PFSK-1 (cell line): Measurements from ENCODE around the gene GRID1.

Source experiments
- FOXP2 ChIP-seq: optimal IDR thresholded peaks from 2 replicates; pipeline ENCODE3; 2011; ENCODE audit warnings: borderline replicate concordance, control low read depth, inconsistent platforms; ENCODE audit not compliant: insufficient read depth; ENCODE audit errors: extremely low read length, extremely low read depth
- POLR2AphosphoS5 ChIP-seq: IDR thresholded peaks from 2 replicates; pipeline ENCODE4 v1.6.1; 2012; ENCODE audit warnings: low read depth, mild to moderate bottlenecking, control low read depth, low read length, moderate library complexity
- SIN3A ChIP-seq: IDR thresholded peaks from 2 replicates; pipeline ENCODE4 v1.6.1; 2012; ENCODE audit warnings: mild to moderate bottlenecking, low read length, moderate library complexity, borderline replicate concordance; ENCODE audit not compliant: insufficient read depth
- TAF1 ChIP-seq: IDR thresholded peaks from 2 replicates; pipeline ENCODE4 v1.6.1; 2012; ENCODE audit warnings: low read length, control low read depth, borderline replicate concordance; ENCODE audit not compliant: insufficient read depth
- TF ChIP-seq, protein P1 (sequence below), 2 experiments: IDR thresholded peaks; 2 replicates each; pipeline versions ENCODE4 v1.6.1 to v1.8.0; 2011 to 2012; ENCODE audit warnings: low read depth in 2 of 2, low read length in 2 of 2, control low read depth in 1 of 2, inconsistent platforms in 1 of 2, mild to moderate bottlenecking in 1 of 2, moderate library complexity in 1 of 2; ENCODE audit not compliant: insufficient read depth in 1 of 2

- no peak for TF ChIP-seq POLR2AphosphoS5
- no peak for TF ChIP-seq TAF1
- no peak for TF ChIP-seq SIN3A
- TF ChIP-seq, protein P1, sequence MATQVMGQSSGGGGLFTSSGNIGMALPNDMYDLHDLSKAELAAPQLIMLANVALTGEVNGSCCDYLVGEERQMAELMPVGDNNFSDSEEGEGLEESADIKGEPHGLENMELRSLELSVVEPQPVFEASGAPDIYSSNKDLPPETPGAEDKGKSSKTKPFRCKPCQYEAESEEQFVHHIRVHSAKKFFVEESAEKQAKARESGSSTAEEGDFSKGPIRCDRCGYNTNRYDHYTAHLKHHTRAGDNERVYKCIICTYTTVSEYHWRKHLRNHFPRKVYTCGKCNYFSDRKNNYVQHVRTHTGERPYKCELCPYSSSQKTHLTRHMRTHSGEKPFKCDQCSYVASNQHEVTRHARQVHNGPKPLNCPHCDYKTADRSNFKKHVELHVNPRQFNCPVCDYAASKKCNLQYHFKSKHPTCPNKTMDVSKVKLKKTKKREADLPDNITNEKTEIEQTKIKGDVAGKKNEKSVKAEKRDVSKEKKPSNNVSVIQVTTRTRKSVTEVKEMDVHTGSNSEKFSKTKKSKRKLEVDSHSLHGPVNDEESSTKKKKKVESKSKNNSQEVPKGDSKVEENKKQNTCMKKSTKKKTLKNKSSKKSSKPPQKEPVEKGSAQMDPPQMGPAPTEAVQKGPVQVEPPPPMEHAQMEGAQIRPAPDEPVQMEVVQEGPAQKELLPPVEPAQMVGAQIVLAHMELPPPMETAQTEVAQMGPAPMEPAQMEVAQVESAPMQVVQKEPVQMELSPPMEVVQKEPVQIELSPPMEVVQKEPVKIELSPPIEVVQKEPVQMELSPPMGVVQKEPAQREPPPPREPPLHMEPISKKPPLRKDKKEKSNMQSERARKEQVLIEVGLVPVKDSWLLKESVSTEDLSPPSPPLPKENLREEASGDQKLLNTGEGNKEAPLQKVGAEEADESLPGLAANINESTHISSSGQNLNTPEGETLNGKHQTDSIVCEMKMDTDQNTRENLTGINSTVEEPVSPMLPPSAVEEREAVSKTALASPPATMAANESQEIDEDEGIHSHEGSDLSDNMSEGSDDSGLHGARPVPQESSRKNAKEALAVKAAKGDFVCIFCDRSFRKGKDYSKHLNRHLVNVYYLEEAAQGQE (IDR thresholded peaks at IDR 0.05; ENCODE audit: insufficient read depth in 1 of 2, low read depth in 2 of 2, low read length in 2 of 2) = no peak
- TF ChIP-seq FOXP2 = no peak
Measured at GRCh38 chr10:86339226-86339865, 27.2 kb downstream of the GRID1 start.
